Tongue (tissue), 1 donor: Measurements from ENCODE around the gene AKR1E2. TPM values are rescaled to one million over a fixed set of nuclear protein-coding genes. Genes with fewer than 3 reads are reported as not detected.

ENCODE experiments used
- total RNA-seq: library from RNA; depleted of rRNA; stranded (reverse); fragments of >200 nt; gene quantifications from one replicate; pipeline ENCODE4 v1.2.3, GENCODE V29; 2014

Gene AKR1E2
- total RNA-seq, 1 donor from 2014 or later = 25.3 TPM

Other genes starting within 250 kb of the AKR1E2 start
- gene AKR1C1, start 137.2 kb downstream of the AKR1E2 start, total RNA-seq = 5.4 TPM
- gene AKR1C2, start 177.7 kb downstream of the AKR1E2 start, total RNA-seq = 2.8 TPM